ENCODE measurements around the gene NME4.

DNA sequence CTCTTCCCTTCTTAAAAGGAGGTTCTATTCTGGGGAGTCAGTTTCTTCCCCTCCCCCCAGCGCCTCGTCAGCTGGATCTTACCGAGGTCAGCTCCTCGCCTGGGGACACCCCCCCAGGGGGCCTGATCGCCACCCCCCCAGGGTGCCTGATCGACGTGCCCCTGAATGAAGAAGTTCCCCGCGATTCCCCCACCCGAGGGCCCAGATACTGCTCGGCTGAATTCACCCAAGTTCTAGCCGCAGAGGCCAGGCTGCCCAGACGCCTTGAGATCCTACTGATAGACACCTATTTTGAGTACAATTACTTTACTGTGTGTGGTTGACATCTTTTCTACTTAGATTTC lies 29.9 kb downstream of the NME4 start:
- TF ChIP-seq CTCF (IDR thresholded peaks at IDR 0.05) = no peak
- TF ChIP-seq EP300 (IDR thresholded peaks at IDR 0.05) = no peak

Data from suprapubic skin (tissue), 3 donors.